GM23338 (cell line): ENCODE results near the gene PCDHA3. TPM values are rescaled to one million over a fixed set of nuclear protein-coding genes. Genes with fewer than 3 reads are reported as not detected.
A peak's percentile ranks its signal among the peaks of the same experiment; 100 is the strongest.

Source experiments
- ATAC-seq: fragments of 200-7000 bp; cut with Tn5 transposase; 3 replicates; pipeline ENCODE4 v1.9.1; 2020
- DNase-seq: peaks from one replicate; pipeline ENCODE4 v3.0.0-alpha.2; 2015; ENCODE audit warnings: low spot score
- H2AFZ ChIP-seq: fragments of 200-600 bp; sonication (generic); 2 replicates; pipeline ENCODE4 v1.8.0; 2016; ENCODE audit warnings: antibody characterized with exemption, mild to moderate bottlenecking, moderate library complexity
- H3F3A ChIP-seq: fragments of 200-600 bp; sonication (generic); replicated peaks from 2 replicates; pipeline ENCODE4 v1.8.0; 2017; ENCODE audit warnings: antibody characterized with exemption, mixed run types, low read depth
- H3K27ac ChIP-seq: fragments of 200-600 bp; sonication (generic); 2 replicates; pipeline ENCODE4 v1.6.1; 2016; ENCODE audit warnings: low read depth
- H3K27me3 ChIP-seq: fragments of 200-600 bp; sonication (generic); 2 replicates; pipeline ENCODE4 v1.8.0; 2016; ENCODE audit warnings: mild to moderate bottlenecking, mixed run types, moderate library complexity; ENCODE audit not compliant: insufficient read depth
- H3K36me3 ChIP-seq: fragments of 200-600 bp; sonication (generic); 2 replicates; pipeline ENCODE4 v1.8.0; 2016; ENCODE audit warnings: mild to moderate bottlenecking; ENCODE audit not compliant: insufficient read depth
- H3K4me1 ChIP-seq: fragments of 200-600 bp; sonication (generic); 2 replicates; pipeline ENCODE4 v1.8.0; 2016; ENCODE audit warnings: mild to moderate bottlenecking, moderate library complexity; ENCODE audit not compliant: insufficient read depth
- H3K4me2 ChIP-seq: fragments of 200-600 bp; sonication (generic); 2 replicates; pipeline ENCODE4 v1.7.1; 2017; ENCODE audit warnings: mixed run types
- H3K4me3 ChIP-seq: fragments of 200-600 bp; sonication (generic); 2 replicates; pipeline ENCODE4 v1.6.1; 2016; ENCODE audit warnings: mixed run types
- H3K79me2 ChIP-seq: fragments of 200-600 bp; sonication (generic); replicated peaks from 2 replicates; pipeline ENCODE4 v1.8.0; 2017; ENCODE audit warnings: mild to moderate bottlenecking; ENCODE audit not compliant: insufficient read depth
- H3K9me2 ChIP-seq: fragments of 200-600 bp; sonication (generic); 2 replicates; pipeline ENCODE4 v1.8.0; 2017; ENCODE audit not compliant: insufficient read depth
- H4K20me1 ChIP-seq: fragments of 200-600 bp; sonication (generic); replicated peaks from 2 replicates; pipeline ENCODE4 v1.8.0; 2017; ENCODE audit warnings: mild to moderate bottlenecking; ENCODE audit not compliant: insufficient read depth
- H3K27ac Mint-ChIP-seq: 2 replicates; pipeline ENCODE4 v1.8.0; 2020; ENCODE audit warnings: inconsistent platforms, mild to moderate bottlenecking, moderate library complexity, mixed read lengths
- H3K27me3 Mint-ChIP-seq: 3 replicates; pipeline ENCODE4 v1.8.0; 2022; ENCODE audit warnings: low read depth, mild to moderate bottlenecking, moderate library complexity, mixed read lengths, inconsistent platforms; ENCODE audit not compliant: insufficient read depth, poor library complexity
- H3K36me3 Mint-ChIP-seq: 3 replicates; pipeline ENCODE4 v1.8.0; 2021; ENCODE audit warnings: low read depth, mild to moderate bottlenecking, inconsistent platforms, moderate library complexity, mixed read lengths
- H3K4me1 Mint-ChIP-seq: 3 replicates; pipeline ENCODE4 v1.8.0; 2020; ENCODE audit warnings: mild to moderate bottlenecking, inconsistent platforms, mixed read lengths
- H3K4me3 Mint-ChIP-seq: 3 replicates; pipeline ENCODE4 v1.8.0; 2021; ENCODE audit warnings: moderate library complexity, mild to moderate bottlenecking, inconsistent platforms, mixed read lengths
- H3K9me3 Mint-ChIP-seq: 3 replicates; pipeline ENCODE4 v1.8.0; 2020; ENCODE audit warnings: moderate library complexity, mild to moderate bottlenecking, inconsistent platforms, mixed read lengths
- CREB1 ChIP-seq: fragments of 250-450 bp; sonication (Bioruptor Pico); IDR thresholded peaks from 2 replicates; pipeline ENCODE4 v1.5.0; 2020; ENCODE audit warnings: low read depth, mild to moderate bottlenecking, moderate library complexity
- JUNB ChIP-seq: IDR thresholded peaks from one replicate; pipeline ENCODE4 v1.6.1; 2016; ENCODE audit warnings: antibody characterized with exemption; ENCODE audit not compliant: unreplicated experiment
- ZNF331 ChIP-seq: fragments of 250-450 bp; sonication (Bioruptor Pico); IDR thresholded peaks from 2 replicates; pipeline ENCODE4 v1.5.0; 2020; ENCODE audit warnings: low read depth, mild to moderate bottlenecking, moderate library complexity
- polyA plus RNA-seq: library from polyadenylated mRNA; unstranded; fragments of >200 nt; fragmentation: Nextera tagmentation; extraction: Ambion mirVana; gene quantifications from 2 replicates; pipeline ENCODE4 v1.2.1, GENCODE V29; 2016
- total RNA-seq: library from RNA; depleted of rRNA; stranded (reverse); fragments of >200 nt; shearing (Covaris generic); gene quantifications from 2 replicates; pipeline ENCODE4 v1.2.3, GENCODE V29; 2014
- TF ChIP-seq, protein P1 (sequence below), 2 experiments: fragments of 200-600 bp in 1 of 2; sonication (generic) in 1 of 2; conservative IDR thresholded peaks; 2 replicates each; pipeline versions ENCODE4 v1.5.1 to v1.6.1; 2016 to 2017; ENCODE audit warnings: antibody characterized with exemption in 2 of 2, low read depth in 2 of 2, mild to moderate bottlenecking in 2 of 2, moderate library complexity in 1 of 2

PCDHA3 gene
- total and polyA plus RNA-seq, 2 experiments from 2014 or later, result 0.87 to 4.0 TPM

DNA sequence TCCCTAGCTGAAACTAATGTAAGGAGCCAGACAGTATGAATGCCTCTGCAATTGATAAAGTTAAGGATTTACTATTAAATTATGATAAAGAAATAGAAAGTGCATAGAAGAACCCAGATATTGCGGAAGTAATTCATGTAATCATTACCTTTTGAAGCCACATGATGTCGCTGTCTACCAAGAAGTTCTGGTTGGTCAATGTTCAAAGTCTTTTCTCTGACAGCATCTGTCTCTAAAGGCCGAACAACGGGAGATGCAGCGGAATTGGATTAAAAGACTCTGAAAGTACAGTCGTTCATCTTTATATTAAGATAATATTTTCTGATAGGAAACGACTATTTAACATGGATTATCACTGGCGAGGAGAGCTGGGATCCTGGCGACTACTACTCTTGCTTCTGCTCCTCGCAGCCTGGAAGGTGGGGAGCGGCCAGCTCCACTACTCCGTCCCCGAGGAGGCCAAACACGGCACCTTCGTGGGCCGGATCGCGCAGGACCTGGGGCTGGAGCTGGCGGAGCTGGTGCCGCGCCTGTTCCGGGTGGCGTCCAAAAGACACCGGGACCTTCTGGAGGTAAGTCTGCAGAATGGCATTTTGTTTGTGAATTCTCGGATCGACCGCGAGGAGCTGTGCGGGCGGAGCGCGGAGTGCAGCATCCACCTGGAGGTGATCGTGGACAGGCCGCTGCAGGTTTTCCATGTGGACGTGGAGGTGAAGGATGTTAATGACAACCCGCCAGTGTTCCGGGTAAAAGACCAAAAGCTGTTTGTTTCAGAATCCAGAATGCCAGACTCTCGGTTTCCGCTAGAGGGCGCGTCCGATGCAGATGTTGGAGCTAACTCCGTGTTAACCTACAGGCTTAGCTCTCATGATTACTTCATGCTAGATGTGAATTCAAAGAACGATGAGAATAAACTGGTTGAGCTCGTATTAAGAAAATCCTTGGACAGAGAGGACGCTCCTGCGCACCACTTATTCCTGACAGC, 40.4 kb downstream of the PCDHA3 start, which contains the start of gene PCDHA8:
Gene PCDHA8, plus strand, starts transcription at position 210 of the 985 bp plus-strand sequence. Its CDS starts 135 bp downstream, at position 345.
- Histone ChIP-seq H3K9me2 (no peaks in the 10 kb centered on the region), H3K79me2 (no peaks in the 10 kb centered on the region), H3K36me3 (peaks cover 4% of the 10 kb centered on the region; the same call in 1 of the 2 replicates), H3K4me2 (no peak within 1 kb of the TSS), H3K27ac (no peak within 1 kb of the TSS), H4K20me1 (no peaks in the 10 kb centered on the region; the same call in 1 of the 2 replicates), H2AFZ (no peak within 1 kb of the TSS), H3F3A (no peaks in the 10 kb centered on the region), H3K4me1 (no peaks in the 10 kb centered on the region), H3K4me3 (no peak within 1 kb of the TSS), H3K27me3 (no peaks in the 10 kb centered on the region)
- Mint-ChIP-seq H3K27me3 (no peaks in the 10 kb centered on the region), H3K27ac (no peak within 1 kb of the TSS), H3K36me3 (peaks cover 11% of the 10 kb centered on the region), H3K4me3 (peak within 1 kb of the TSS; percentile 34; the same call in 1 of the 3 replicates), H3K9me3 (peaks cover 4% of the 10 kb centered on the region; the same call in 1 of the 3 replicates), H3K4me1 (no peaks in the 10 kb centered on the region; the same call in 2 of the 3 replicates)
- ATAC-seq (peak; percentile 75), DNase-seq (peak; percentile 88)
- TF ChIP-seq ZNF331, result no peak
- TF ChIP-seq, protein P1, sequence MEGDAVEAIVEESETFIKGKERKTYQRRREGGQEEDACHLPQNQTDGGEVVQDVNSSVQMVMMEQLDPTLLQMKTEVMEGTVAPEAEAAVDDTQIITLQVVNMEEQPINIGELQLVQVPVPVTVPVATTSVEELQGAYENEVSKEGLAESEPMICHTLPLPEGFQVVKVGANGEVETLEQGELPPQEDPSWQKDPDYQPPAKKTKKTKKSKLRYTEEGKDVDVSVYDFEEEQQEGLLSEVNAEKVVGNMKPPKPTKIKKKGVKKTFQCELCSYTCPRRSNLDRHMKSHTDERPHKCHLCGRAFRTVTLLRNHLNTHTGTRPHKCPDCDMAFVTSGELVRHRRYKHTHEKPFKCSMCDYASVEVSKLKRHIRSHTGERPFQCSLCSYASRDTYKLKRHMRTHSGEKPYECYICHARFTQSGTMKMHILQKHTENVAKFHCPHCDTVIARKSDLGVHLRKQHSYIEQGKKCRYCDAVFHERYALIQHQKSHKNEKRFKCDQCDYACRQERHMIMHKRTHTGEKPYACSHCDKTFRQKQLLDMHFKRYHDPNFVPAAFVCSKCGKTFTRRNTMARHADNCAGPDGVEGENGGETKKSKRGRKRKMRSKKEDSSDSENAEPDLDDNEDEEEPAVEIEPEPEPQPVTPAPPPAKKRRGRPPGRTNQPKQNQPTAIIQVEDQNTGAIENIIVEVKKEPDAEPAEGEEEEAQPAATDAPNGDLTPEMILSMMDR (conservative IDR thresholded peaks at IDR 0.05; ENCODE audit: low read depth in 2 of 2), result peak; percentile 75 to 83
- no peak for TF ChIP-seq JUNB

DNA sequence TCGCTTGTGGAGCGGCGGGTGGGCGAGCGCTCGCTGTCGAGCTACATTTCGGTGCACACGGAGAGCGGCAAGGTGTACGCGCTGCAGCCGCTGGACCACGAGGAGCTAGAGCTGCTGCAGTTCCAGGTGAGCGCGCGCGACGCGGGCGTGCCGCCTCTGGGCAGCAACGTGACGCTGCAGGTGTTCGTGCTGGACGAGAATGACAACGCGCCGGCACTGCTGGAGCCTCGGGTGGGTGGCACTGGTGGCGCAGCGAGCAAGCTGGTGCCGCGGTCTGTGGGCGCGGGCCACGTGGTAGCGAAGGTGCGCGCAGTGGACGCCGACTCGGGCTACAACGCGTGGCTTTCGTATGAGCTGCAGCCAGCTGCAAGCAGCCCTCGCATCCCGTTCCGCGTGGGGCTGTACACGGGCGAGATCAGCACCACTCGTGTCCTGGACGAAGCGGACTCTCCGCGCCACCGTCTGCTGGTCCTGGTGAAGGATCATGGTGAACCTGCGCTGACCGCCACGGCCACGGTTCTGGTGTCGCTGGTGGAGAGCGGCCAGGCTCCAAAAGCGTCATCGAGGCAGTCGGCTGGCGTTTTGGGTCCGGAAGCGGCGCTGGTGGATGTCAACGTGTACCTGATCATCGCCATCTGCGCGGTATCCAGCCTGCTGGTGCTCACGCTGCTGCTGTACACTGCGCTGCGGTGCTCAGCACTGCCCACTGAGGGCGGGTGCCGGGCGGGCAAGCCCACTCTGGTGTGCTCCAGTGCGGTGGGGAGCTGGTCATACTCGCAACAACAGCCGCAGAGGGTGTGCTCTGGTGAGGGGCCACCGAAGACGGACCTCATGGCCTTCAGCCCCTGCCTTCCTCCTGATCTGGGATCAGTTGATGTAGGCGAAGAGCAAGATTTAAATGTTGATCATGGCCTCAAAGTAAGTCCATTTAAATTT, 42.2 kb downstream of the PCDHA3 start:
- Histone ChIP-seq H3K9me2 (no peaks in the 10 kb centered on the region), H4K20me1 (peaks cover 4% of the 10 kb centered on the region; the same call in 1 of the 2 replicates), H3K4me1 (0 out of 2 replicates have a peak, but pooled peaks cover 7% of the 10 kb centered on the region), H3K27me3 (no peaks in the 10 kb centered on the region), H3F3A (no peaks in the 10 kb centered on the region; the same call in 1 of the 2 replicates), H3K4me3 (no peak overlapping the region), H3K79me2 (no peaks in the 10 kb centered on the region), H3K4me2 (no peak overlapping the region), H2AFZ (no peak overlapping the region), H3K36me3 (peaks cover 4% of the 10 kb centered on the region; the same call in 1 of the 2 replicates), H3K27ac (no peak overlapping the region)
- no peak for DNase-seq
- H3K36me3 Mint-ChIP-seq, result peaks cover 8% of the 10 kb centered on the region
- ATAC-seq, result no peak
- no peak overlapping the region for H3K27ac Mint-ChIP-seq
- no peak overlapping the region for H3K4me3 Mint-ChIP-seq
- peaks cover 4% of the 10 kb centered on the region; the same call in 1 of the 3 replicates for H3K9me3 Mint-ChIP-seq
- no peaks in the 10 kb centered on the region for H3K27me3 Mint-ChIP-seq
- TF ChIP-seq JUNB (no peak), CREB1 (no peak)
- H3K4me1 Mint-ChIP-seq, result no peaks in the 10 kb centered on the region; the same call in 2 of the 3 replicates
